ENCODE results near the gene RREB1.

DNA sequence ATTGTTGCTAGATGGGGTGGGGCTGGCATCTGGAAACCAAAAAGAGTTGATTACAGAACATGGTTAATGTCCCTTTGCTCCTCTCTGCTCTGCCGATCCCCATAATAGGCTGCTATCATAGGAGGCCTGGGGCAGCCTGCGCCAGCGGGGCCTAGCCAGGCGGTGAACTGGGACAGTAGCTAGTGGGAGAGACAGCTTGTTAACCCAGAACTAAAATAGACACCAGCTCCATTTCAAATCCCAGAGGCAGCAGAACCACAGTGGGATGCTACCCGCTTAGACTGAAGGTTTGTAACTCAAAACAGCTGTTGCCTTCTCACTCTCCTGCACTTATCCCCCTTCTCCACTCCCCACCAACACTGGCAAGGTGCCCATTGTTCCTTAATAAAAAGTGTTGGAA, 106.7 kb downstream of the RREB1 start:
- TF ChIP-seq, protein P1, sequence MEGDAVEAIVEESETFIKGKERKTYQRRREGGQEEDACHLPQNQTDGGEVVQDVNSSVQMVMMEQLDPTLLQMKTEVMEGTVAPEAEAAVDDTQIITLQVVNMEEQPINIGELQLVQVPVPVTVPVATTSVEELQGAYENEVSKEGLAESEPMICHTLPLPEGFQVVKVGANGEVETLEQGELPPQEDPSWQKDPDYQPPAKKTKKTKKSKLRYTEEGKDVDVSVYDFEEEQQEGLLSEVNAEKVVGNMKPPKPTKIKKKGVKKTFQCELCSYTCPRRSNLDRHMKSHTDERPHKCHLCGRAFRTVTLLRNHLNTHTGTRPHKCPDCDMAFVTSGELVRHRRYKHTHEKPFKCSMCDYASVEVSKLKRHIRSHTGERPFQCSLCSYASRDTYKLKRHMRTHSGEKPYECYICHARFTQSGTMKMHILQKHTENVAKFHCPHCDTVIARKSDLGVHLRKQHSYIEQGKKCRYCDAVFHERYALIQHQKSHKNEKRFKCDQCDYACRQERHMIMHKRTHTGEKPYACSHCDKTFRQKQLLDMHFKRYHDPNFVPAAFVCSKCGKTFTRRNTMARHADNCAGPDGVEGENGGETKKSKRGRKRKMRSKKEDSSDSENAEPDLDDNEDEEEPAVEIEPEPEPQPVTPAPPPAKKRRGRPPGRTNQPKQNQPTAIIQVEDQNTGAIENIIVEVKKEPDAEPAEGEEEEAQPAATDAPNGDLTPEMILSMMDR (IDR thresholded peaks at IDR 0.05): no peak
- TF ChIP-seq POLR2A (IDR thresholded peaks at IDR 0.05) (no peak), POLR2AphosphoS5 (IDR thresholded peaks at IDR 0.05; ENCODE audit: insufficient read depth in 1 of 2, low read depth in 1 of 2) (no peak)

All from vagina (tissue), 2 donors.